ENCODE data around the gene KIAA1958. TPM values are rescaled to one million over a fixed set of nuclear protein-coding genes. Genes with fewer than 3 reads are reported as not detected.

The KIAA1958 gene
- total and polyA plus RNA-seq, 2 donors from 2014 or later, result 2.6 to 15.3 TPM

DNA sequence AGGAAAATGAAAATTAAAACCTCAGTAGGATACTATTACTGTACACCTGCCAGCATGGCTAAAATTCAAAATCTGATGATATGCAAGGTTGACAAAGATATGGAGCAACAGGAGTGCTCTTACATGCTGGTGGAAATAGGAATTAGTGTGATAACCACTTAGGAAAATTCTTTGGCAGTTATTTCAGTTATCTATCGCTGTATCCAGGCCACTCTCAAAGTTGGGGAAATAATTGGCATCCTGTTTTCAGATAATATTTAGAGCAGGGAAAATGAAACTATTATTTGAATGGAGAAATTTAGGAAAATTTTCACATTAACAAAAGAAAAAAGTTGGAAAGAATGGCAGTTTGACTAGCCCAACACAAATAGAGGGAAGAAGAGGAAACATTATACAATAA, 50.9 kb downstream of the KIAA1958 start:
- H3K9ac ChIP-seq (ENCODE audit: low read length in 3 of 3), result no peak overlapping the region
- FAIRE-seq (no peak), DNase-seq (no peak)
- H3K9me3 ChIP-seq (ENCODE audit: control insufficient read depth in 2 of 3, insufficient read depth in 1 of 3, low read length in 3 of 3), result no peaks in the 10 kb centered on the region
- no peak overlapping the region for H3K4me3 ChIP-seq (ENCODE audit: low read length in 3 of 3)
- no peaks in the 10 kb centered on the region for H3K27me3 ChIP-seq (ENCODE audit: control insufficient read depth, insufficient read depth, low read length)
- no peak overlapping the region for H3K27ac ChIP-seq (ENCODE audit: low read depth in 2 of 2, low read length in 2 of 2)
- intact Hi-C loops (cut with DNase I), result no loop called here
- H3K4me1 ChIP-seq (ENCODE audit: control insufficient read depth in 2 of 3, insufficient read depth in 2 of 3, low read depth in 1 of 3, low read length in 3 of 3), result no peaks in the 10 kb centered on the region
- no peaks in the 10 kb centered on the region for H3K36me3 ChIP-seq (ENCODE audit: control insufficient read depth in 2 of 3, insufficient read depth in 3 of 3, low read length in 3 of 3)
- TF ChIP-seq CTCF (IDR thresholded peaks at IDR 0.05; ENCODE audit: borderline replicate concordance, extremely low read depth, insufficient read depth), result no peak

GRCh38 chr9:112540800-112541199, 54.2 kb downstream of the KIAA1958 start:
- H3K27ac ChIP-seq (ENCODE audit: low read depth in 2 of 2, low read length in 2 of 2), result no peak overlapping the region
- H3K36me3 ChIP-seq (ENCODE audit: control insufficient read depth in 2 of 3, insufficient read depth in 3 of 3, low read length in 3 of 3), result no peaks in the 10 kb centered on the region
- FAIRE-seq (no peak), DNase-seq (no peak)
- H3K9me3 ChIP-seq (ENCODE audit: control insufficient read depth in 2 of 3, insufficient read depth in 1 of 3, low read length in 3 of 3), result no peaks in the 10 kb centered on the region
- no peak for TF ChIP-seq CTCF (IDR thresholded peaks at IDR 0.05; ENCODE audit: borderline replicate concordance, extremely low read depth, insufficient read depth)
- peaks cover 0 to 6% (median 0%) of the 10 kb centered on the region in 3 donors for H3K4me1 ChIP-seq (ENCODE audit: control insufficient read depth in 2 of 3, insufficient read depth in 2 of 3, low read depth in 1 of 3, low read length in 3 of 3)
- intact Hi-C loops (cut with DNase I), result no loop called here
- H3K27me3 ChIP-seq (ENCODE audit: control insufficient read depth, insufficient read depth, low read length), result no peaks in the 10 kb centered on the region
- H3K4me3 ChIP-seq (ENCODE audit: low read length in 3 of 3), result no peak overlapping the region
- no peak overlapping the region for H3K9ac ChIP-seq (ENCODE audit: low read length in 3 of 3)

DNA sequence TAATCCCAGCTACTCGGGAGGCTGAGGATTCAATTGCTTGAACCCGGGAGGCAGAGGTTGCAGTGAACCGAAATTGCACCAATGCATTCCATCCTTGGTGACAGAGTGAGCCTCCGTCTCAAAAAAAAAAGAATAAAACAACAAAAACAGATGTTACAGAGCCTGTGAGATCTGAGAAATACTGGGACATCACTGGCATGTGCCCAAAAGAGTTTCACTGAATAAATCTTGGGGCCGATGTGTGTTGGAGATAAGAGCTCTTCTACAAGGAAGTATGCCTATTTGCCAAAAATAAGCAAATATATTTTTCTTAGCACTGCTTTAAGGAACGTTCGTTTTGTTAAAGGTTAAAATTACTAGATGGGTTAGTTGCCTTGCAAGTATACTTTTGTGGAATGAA, 55.1 kb downstream of the KIAA1958 start:
- no peak for TF ChIP-seq CTCF (IDR thresholded peaks at IDR 0.05; ENCODE audit: borderline replicate concordance, extremely low read depth, insufficient read depth)
- DNase-seq (peak in 1 of 5 donors; percentile 42), FAIRE-seq (no peak)
- Histone ChIP-seq H3K4me3 (ENCODE audit: low read length in 3 of 3) (no peak overlapping the region), H3K9ac (ENCODE audit: low read length in 3 of 3) (no peak overlapping the region), H3K27ac (ENCODE audit: low read depth in 2 of 2, low read length in 2 of 2) (no peak overlapping the region), H3K4me1 (ENCODE audit: control insufficient read depth in 2 of 3, insufficient read depth in 2 of 3, low read depth in 1 of 3, low read length in 3 of 3) (peaks cover 0 to 13% (median 0%) of the 10 kb centered on the region in 3 donors), H3K9me3 (ENCODE audit: control insufficient read depth in 2 of 3, insufficient read depth in 1 of 3, low read length in 3 of 3) (no peaks in the 10 kb centered on the region), H3K27me3 (ENCODE audit: control insufficient read depth, insufficient read depth, low read length) (no peaks in the 10 kb centered on the region), H3K36me3 (ENCODE audit: control insufficient read depth in 2 of 3, insufficient read depth in 3 of 3, low read length in 3 of 3) (no peaks in the 10 kb centered on the region)
- intact Hi-C loops (cut with DNase I), result no loop called here
